GM23248 (cell line): ENCODE measurements around the gene LZTFL1. TPM values are rescaled to one million over a fixed set of nuclear protein-coding genes. Genes with fewer than 3 reads are reported as not detected.

Experiments used
- DNase-seq: peaks from one replicate; pipeline ENCODE4 v3.0.0-alpha.2; 2015
- H2AFZ ChIP-seq: fragments of 200-600 bp; sonication (generic); 2 replicates; pipeline ENCODE4 v1.6.1; 2016; ENCODE audit warnings: antibody characterized with exemption
- H3F3A ChIP-seq: fragments of 200-600 bp; sonication (generic); 2 replicates; pipeline ENCODE4 v1.6.1; 2016; ENCODE audit warnings: mild to moderate bottlenecking, antibody characterized with exemption, mixed run types; ENCODE audit not compliant: insufficient read depth
- H3K27ac ChIP-seq: fragments of 200-600 bp; sonication (generic); 2 replicates; pipeline ENCODE4 v1.5.1; 2016; ENCODE audit warnings: mild to moderate bottlenecking
- H3K27me3 ChIP-seq: fragments of 200-600 bp; sonication (generic); replicated peaks from 2 replicates; pipeline ENCODE4 v1.6.1; 2016; ENCODE audit warnings: mild to moderate bottlenecking; ENCODE audit not compliant: insufficient read depth
- H3K36me3 ChIP-seq: fragments of 200-600 bp; sonication (generic); 2 replicates; pipeline ENCODE4 v1.6.1; 2016; ENCODE audit warnings: low read depth, mild to moderate bottlenecking
- H3K4me1 ChIP-seq: fragments of 200-600 bp; sonication (generic); 2 replicates; pipeline ENCODE4 v1.6.1; 2016; ENCODE audit warnings: mild to moderate bottlenecking; ENCODE audit not compliant: insufficient read depth
- H3K4me2 ChIP-seq: fragments of 200-600 bp; sonication (generic); one replicate; pipeline ENCODE4 v1.6.1; 2016; ENCODE audit warnings: mild to moderate bottlenecking; ENCODE audit not compliant: unreplicated experiment
- H3K4me3 ChIP-seq: fragments of 200-600 bp; sonication (generic); 2 replicates; pipeline ENCODE4 v1.5.1; 2016; ENCODE audit warnings: mild to moderate bottlenecking
- H3K79me2 ChIP-seq: fragments of 200-600 bp; sonication (generic); 2 replicates; pipeline ENCODE4 v1.6.1; 2016; ENCODE audit warnings: mild to moderate bottlenecking; ENCODE audit not compliant: insufficient read depth
- H3K9ac ChIP-seq: fragments of 200-600 bp; sonication (generic); 2 replicates; pipeline ENCODE4 v1.6.1; 2016; ENCODE audit warnings: mild to moderate bottlenecking
- H3K9me2 ChIP-seq: fragments of 200-600 bp; sonication (generic); 2 replicates; pipeline ENCODE4 v1.6.1; 2016; ENCODE audit warnings: mixed run types, mild to moderate bottlenecking, moderate library complexity; ENCODE audit not compliant: insufficient read depth
- H3K9me3 ChIP-seq: fragments of 200-600 bp; sonication (generic); one replicate; pipeline ENCODE4 v1.6.1; 2017; ENCODE audit warnings: low read depth
- H4K20me1 ChIP-seq: fragments of 200-600 bp; sonication (generic); 2 replicates; pipeline ENCODE4 v1.6.0; 2016; ENCODE audit not compliant: insufficient read depth
- EZH2 ChIP-seq: fragments of 200-600 bp; sonication (generic); IDR thresholded peaks from 2 replicates; pipeline ENCODE4 v1.6.1; 2018; ENCODE audit warnings: antibody characterized with exemption, mild to moderate bottlenecking; ENCODE audit not compliant: insufficient read depth, poor library complexity, severe bottlenecking
- EZH2phosphoT487 ChIP-seq: fragments of 200-600 bp; sonication (generic); IDR thresholded peaks from 2 replicates; pipeline ENCODE4 v1.6.1; 2018; ENCODE audit warnings: antibody characterized with exemption, moderate library complexity, mild to moderate bottlenecking, low read depth; ENCODE audit not compliant: insufficient read depth
- WGBS, 2 experiments: methylation state at CpG; one replicate each; pipeline ENCODE4 v1.1.6; 2015 to 2017; ENCODE audit warnings: low lambda C conversion rate in 2 of 2, low coverage in 1 of 2; ENCODE audit errors: missing lambda C conversion rate in 2 of 2; 5-methylcytosine and 5-hydroxymethylcytosine counted together
- in situ Hi-C: fragments of 300-500 bp; cut with MboI; formaldehyde crosslinking; loops from 2 replicates; pipeline ENCODE4 v1.15.0; 2020
- polyA plus RNA-seq: library from polyadenylated mRNA; unstranded; fragments of >200 nt; fragmentation: Nextera tagmentation; extraction: Ambion mirVana; gene quantifications from 2 replicates; pipeline ENCODE4 v1.2.1, GENCODE V29; 2016
- total RNA-seq: library from RNA; depleted of rRNA; stranded (reverse); fragments of >200 nt; shearing (Covaris generic); gene quantifications from 2 replicates; pipeline ENCODE4 v1.2.3, GENCODE V29; 2014; rRNA removed

The LZTFL1 gene
- total and polyA plus RNA-seq, 2 experiments from 2014 or later = 15.1 to 18.3 TPM

- no peaks in the 10 kb centered on the region for H4K20me1 ChIP-seq
- H3F3A ChIP-seq = no peaks in the 10 kb centered on the region
- WGBS, 2 experiments = 16 to 23% methylated on average over 7 of the region's 7 CpGs
- TF ChIP-seq EZH2 = no peak
- no peak for TF ChIP-seq EZH2phosphoT487
- H3K27ac ChIP-seq = no peak overlapping the region
- peaks cover 38% of the 10 kb centered on the region for H3K27me3 ChIP-seq
- H3K9me2 ChIP-seq = no peaks in the 10 kb centered on the region
- no peaks in the 10 kb centered on the region for H3K4me1 ChIP-seq
- no peak overlapping the region for H2AFZ ChIP-seq
- H3K9me3 ChIP-seq = no peaks in the 10 kb centered on the region
- in situ Hi-C loops = loop anchor here (25.0 kb wide), 1 partner anchor 588 kb away; the partner anchor contains the start of genes CCR2 and CCR5
- H3K9ac ChIP-seq = no peak overlapping the region
- H3K4me2 ChIP-seq = no peak overlapping the region
- DNase-seq = no peak
- H3K79me2 ChIP-seq = no peaks in the 10 kb centered on the region
- no peaks in the 10 kb centered on the region for H3K36me3 ChIP-seq
- H3K4me3 ChIP-seq = no peak overlapping the region
These were observed 68.0 kb downstream of the LZTFL1 start for GRCh38 chr3:45773714-45774449.

Other genes starting within 250 kb of the LZTFL1 start
- gene LIMD1, start 247.4 kb downstream of the LZTFL1 start, total RNA-seq = 8.3 and 10.3 TPM in 2 replicates
- gene LIMD1, start 247.4 kb downstream of the LZTFL1 start, polyA plus RNA-seq = 6.2 and 8.6 TPM in 2 replicates
- 33.9 and 41.7 TPM in 2 replicates for gene SACM1L, start 152.7 kb downstream of the LZTFL1 start, total RNA-seq
- gene SACM1L, start 152.7 kb downstream of the LZTFL1 start, polyA plus RNA-seq = 30.6 and 33.6 TPM in 2 replicates
- not detected in 2 replicates for gene SLC6A20, start 45.6 kb downstream of the LZTFL1 start, total RNA-seq
- gene SLC6A20, start 45.6 kb downstream of the LZTFL1 start, polyA plus RNA-seq = not detected in 2 replicates
- not detected in 2 replicates for gene CCR9, start 44.4 kb upstream of the LZTFL1 start, total RNA-seq
- gene CCR9, start 44.4 kb upstream of the LZTFL1 start, polyA plus RNA-seq = not detected in 2 replicates
- not detected in 2 replicates for gene CXCR6, start 101.3 kb upstream of the LZTFL1 start, total RNA-seq
- not detected in 2 replicates for gene CXCR6, start 101.3 kb upstream of the LZTFL1 start, polyA plus RNA-seq
- gene FYCO1, start 153.7 kb upstream of the LZTFL1 start, total RNA-seq = 12.8 and 13.4 TPM in 2 replicates
- gene FYCO1, start 153.7 kb upstream of the LZTFL1 start, polyA plus RNA-seq = 6.2 and 6.3 TPM in 2 replicates
- gene XCR1, start 185.4 kb upstream of the LZTFL1 start, total RNA-seq = not detected in 2 replicates
- not detected in 2 replicates for gene XCR1, start 185.4 kb upstream of the LZTFL1 start, polyA plus RNA-seq